Trophoblast cell (in vitro differentiated cells and primary cell): ENCODE data around the gene MAP6D1.

Source experiments
- DNase-seq, 2 donors: peaks; one replicate each; pipeline ENCODE4 v3.0.0-alpha.2; 2016
- H2AFZ ChIP-seq: 2 replicates; pipeline ENCODE4 v1.6.1; 2013; ENCODE audit warnings: low read length, moderate library complexity, mild to moderate bottlenecking; ENCODE audit not compliant: insufficient read depth, poor library complexity
- H2AK5ac ChIP-seq: 2 replicates; pipeline ENCODE4 v1.6.1; 2013; ENCODE audit warnings: mild to moderate bottlenecking, low read length
- H2BK120ac ChIP-seq: 2 replicates; pipeline ENCODE4 v1.6.1; 2013; ENCODE audit warnings: low read length, mild to moderate bottlenecking, moderate library complexity; ENCODE audit not compliant: insufficient read depth, poor library complexity
- H2BK12ac ChIP-seq: 2 replicates; pipeline ENCODE4 v1.6.1; 2013; ENCODE audit warnings: mild to moderate bottlenecking, low read length, moderate library complexity
- H2BK5ac ChIP-seq: 2 replicates; pipeline ENCODE4 v1.6.1; 2013; ENCODE audit warnings: low read length, low read depth, moderate library complexity, mild to moderate bottlenecking; ENCODE audit not compliant: poor library complexity
- H3K14ac ChIP-seq: 2 replicates; pipeline ENCODE4 v1.6.1; 2013; ENCODE audit warnings: mild to moderate bottlenecking, low read length
- H3K18ac ChIP-seq: 2 replicates; pipeline ENCODE4 v1.6.1; 2013; ENCODE audit warnings: mild to moderate bottlenecking, low read length
- H3K23ac ChIP-seq: 2 replicates; pipeline ENCODE4 v1.6.1; 2013; ENCODE audit warnings: low read length
- H3K27ac ChIP-seq: 2 replicates; pipeline ENCODE4 v1.5.1; 2013; ENCODE audit warnings: low read depth, mild to moderate bottlenecking, inconsistent platforms, low read length, moderate library complexity
- H3K27me3 ChIP-seq: 2 replicates; pipeline ENCODE4 v1.6.1; 2013; ENCODE audit warnings: inconsistent platforms, mild to moderate bottlenecking, low read length, moderate library complexity; ENCODE audit not compliant: insufficient read depth
- H3K36me3 ChIP-seq, 2 experiments: 1 replicate in 1 of 2; 2 replicates in 1 of 2; pipeline ENCODE4 v1.6.1; 2013; ENCODE audit warnings: low read length in 2 of 2, mild to moderate bottlenecking in 2 of 2, moderate library complexity in 1 of 2; ENCODE audit not compliant: insufficient read depth in 2 of 2, control insufficient read depth in 1 of 2
- H3K4ac ChIP-seq: 2 replicates; pipeline ENCODE4 v1.6.1; 2013; ENCODE audit warnings: low read depth, mild to moderate bottlenecking, low read length, moderate library complexity
- H3K4me1 ChIP-seq, 2 experiments: 1 replicate in 1 of 2; 2 replicates in 1 of 2; pipeline ENCODE4 v1.6.1; 2013; ENCODE audit warnings: low read length in 2 of 2, mild to moderate bottlenecking in 2 of 2, moderate library complexity in 1 of 2; ENCODE audit not compliant: insufficient read depth in 2 of 2, control insufficient read depth in 1 of 2
- H3K4me2 ChIP-seq: 2 replicates; pipeline ENCODE4 v1.6.1; 2013; ENCODE audit warnings: inconsistent platforms, mild to moderate bottlenecking, low read length, moderate library complexity
- H3K4me3 ChIP-seq: 2 replicates; pipeline ENCODE4 v1.5.1; 2013; ENCODE audit warnings: mild to moderate bottlenecking, low read depth, low read length, inconsistent platforms
- H3K79me1 ChIP-seq: one replicate; pipeline ENCODE4 v1.6.1; 2013; ENCODE audit warnings: low read length
- H3K79me2 ChIP-seq: 2 replicates; pipeline ENCODE4 v1.6.1; 2013; ENCODE audit warnings: low read length, mild to moderate bottlenecking; ENCODE audit not compliant: control insufficient read depth, insufficient read depth, poor library complexity
- H3K9ac ChIP-seq: 2 replicates; pipeline ENCODE4 v1.6.1; 2013; ENCODE audit warnings: mild to moderate bottlenecking, low read length
- H3K9me3 ChIP-seq: 2 replicates; pipeline ENCODE4 v1.6.1; 2013; ENCODE audit warnings: low read depth, mild to moderate bottlenecking, control low read depth, inconsistent platforms, low read length; ENCODE audit not compliant: insufficient read depth
- H4K12ac ChIP-seq: 2 replicates; pipeline ENCODE4 v1.6.1; 2013; ENCODE audit warnings: low read depth, mild to moderate bottlenecking, low read length, moderate library complexity
- H4K8ac ChIP-seq: 2 replicates; pipeline ENCODE4 v1.6.1; 2013; ENCODE audit warnings: low read depth, mild to moderate bottlenecking, low read length, moderate library complexity
- H4K91ac ChIP-seq: one replicate; pipeline ENCODE4 v1.6.1; 2013; ENCODE audit warnings: low read depth, mild to moderate bottlenecking, low read length, moderate library complexity
- WGBS: extraction: QIAGEN DNeasy Blood & Tissue Kit; methylation state at CpG from one replicate; pipeline ENCODE4 v1.1.7; 2013; ENCODE audit warnings: missing lambda C conversion rate; ENCODE audit not compliant: insufficient read length, insufficient coverage; ENCODE audit errors: extremely low coverage; 5-methylcytosine and 5-hydroxymethylcytosine counted together

MAP6D1 gene

GRCh38 chr3:183811638-183812037 lies 13.7 kb downstream of the MAP6D1 start:
- Histone ChIP-seq H4K91ac (no peak overlapping the region), H3K18ac (no peak overlapping the region), H2AFZ (no peak overlapping the region), H4K12ac (no peak overlapping the region), H2BK12ac (no peak overlapping the region), H2BK120ac (no peak overlapping the region), H3K27me3 (no peaks in the 10 kb centered on the region), H3K79me1 (no peaks in the 10 kb centered on the region), H3K9me3 (peaks cover 1% of the 10 kb centered on the region), H3K4me1 (no peaks in the 10 kb centered on the region), H3K79me2 (no peaks in the 10 kb centered on the region), H3K23ac (no peak overlapping the region), H3K4me3 (no peak overlapping the region), H3K36me3 (peaks cover 43 to 64% of the 10 kb centered on the region in 2 experiments), H3K4me2 (no peak overlapping the region), H3K27ac (no peak overlapping the region), H3K4ac (no peak overlapping the region), H4K8ac (no peak overlapping the region), H2AK5ac (no peak overlapping the region), H3K14ac (no peak overlapping the region), H2BK5ac (no peak overlapping the region), H3K9ac (no peak overlapping the region)
- DNase-seq = no peak
- WGBS = no CpG with 5 or more reads among the region's 11 CpGs

GRCh38 chr3:183810643-183811594 lies 14.5 kb downstream of the MAP6D1 start:
- Histone ChIP-seq H3K4ac (no peak overlapping the region), H4K8ac (no peak overlapping the region), H3K27ac (no peak overlapping the region), H3K18ac (no peak overlapping the region), H2AFZ (no peak overlapping the region), H3K27me3 (no peaks in the 10 kb centered on the region), H2AK5ac (no peak overlapping the region), H3K23ac (no peak overlapping the region), H2BK120ac (no peak overlapping the region), H2BK5ac (no peak overlapping the region), H4K91ac (no peak overlapping the region), H3K4me2 (no peak overlapping the region), H4K12ac (no peak overlapping the region), H3K4me1 (no peaks in the 10 kb centered on the region), H3K79me1 (no peaks in the 10 kb centered on the region), H3K9ac (no peak overlapping the region), H3K14ac (no peak overlapping the region), H3K4me3 (no peak overlapping the region), H3K36me3 (peaks cover 45 to 65% of the 10 kb centered on the region in 2 experiments), H2BK12ac (no peak overlapping the region), H3K9me3 (peaks cover 1% of the 10 kb centered on the region), H3K79me2 (no peaks in the 10 kb centered on the region)
- no peak for DNase-seq
- WGBS = no CpG with 5 or more reads among the region's 24 CpGs

GRCh38 chr3:183809270-183809669 lies 16.1 kb downstream of the MAP6D1 start:
- no peak overlapping the region for H2BK5ac ChIP-seq
- no peak overlapping the region for H3K18ac ChIP-seq
- peaks cover 1% of the 10 kb centered on the region for H3K9me3 ChIP-seq
- H3K9ac ChIP-seq = no peak overlapping the region
- H2BK120ac ChIP-seq = no peak overlapping the region
- no peak overlapping the region for H2BK12ac ChIP-seq
- no peaks in the 10 kb centered on the region for H3K4me1 ChIP-seq
- H3K23ac ChIP-seq = no peak overlapping the region
- H2AFZ ChIP-seq = no peak overlapping the region
- no peak overlapping the region for H3K4me3 ChIP-seq
- H3K79me2 ChIP-seq = no peaks in the 10 kb centered on the region
- H3K27me3 ChIP-seq = no peaks in the 10 kb centered on the region
- no peaks in the 10 kb centered on the region for H3K79me1 ChIP-seq
- H4K8ac ChIP-seq = no peak overlapping the region
- H4K91ac ChIP-seq = no peak overlapping the region
- peaks cover 49 to 72% of the 10 kb centered on the region in 2 experiments for H3K36me3 ChIP-seq
- no peak overlapping the region for H3K14ac ChIP-seq
- H3K4ac ChIP-seq = no peak overlapping the region
- H3K27ac ChIP-seq = no peak overlapping the region
- no CpG with 5 or more reads among the region's 5 CpGs for WGBS
- no peak overlapping the region for H3K4me2 ChIP-seq
- no peak overlapping the region for H4K12ac ChIP-seq
- no peak for DNase-seq
- H2AK5ac ChIP-seq = no peak overlapping the region

- no peak overlapping the region for H3K4me3 ChIP-seq
- H2BK120ac ChIP-seq = no peak overlapping the region
- no peak overlapping the region for H4K8ac ChIP-seq
- H2AFZ ChIP-seq = no peak overlapping the region
- H3K18ac ChIP-seq = no peak overlapping the region
- H3K9me3 ChIP-seq = peaks cover 1% of the 10 kb centered on the region
- H3K14ac ChIP-seq = no peak overlapping the region
- no peak overlapping the region for H3K9ac ChIP-seq
- H3K4me1 ChIP-seq = no peaks in the 10 kb centered on the region
- H2BK12ac ChIP-seq = no peak overlapping the region
- H2BK5ac ChIP-seq = no peak overlapping the region
- H3K23ac ChIP-seq = no peak overlapping the region
- H3K4ac ChIP-seq = no peak overlapping the region
- WGBS = no CpG with 5 or more reads among the region's 11 CpGs
- peaks cover 56 to 76% of the 10 kb centered on the region in 2 experiments for H3K36me3 ChIP-seq
- no peaks in the 10 kb centered on the region for H3K27me3 ChIP-seq
- no peaks in the 10 kb centered on the region for H3K79me2 ChIP-seq
- H3K27ac ChIP-seq = no peak overlapping the region
- no peak overlapping the region for H3K4me2 ChIP-seq
- no peak for DNase-seq
- H3K79me1 ChIP-seq = no peaks in the 10 kb centered on the region
- no peak overlapping the region for H4K12ac ChIP-seq
- H2AK5ac ChIP-seq = no peak overlapping the region
- no peak overlapping the region for H4K91ac ChIP-seq
Observed at GRCh38 chr3:183808355-183808754, 17.0 kb downstream of the MAP6D1 start.
